HG02588 (cell line): ENCODE measurements around the gene ABCB11.
"Not testable (repeated sequence)": the region's sequence is repeated elsewhere in the genome, so short reads cannot be mapped to it uniquely, and the experiment has no call there.

Experiments used
- ATAC-seq: cut with Tn5 transposase; IDR thresholded peaks from one replicate; pipeline ENCODE4 v1.9.1; 2021; ENCODE audit warnings: mild to moderate bottlenecking, moderate library complexity; ENCODE audit not compliant: unreplicated experiment

ABCB11 gene

GRCh38 chr2:168939918-168940317, 91.2 kb downstream of the ABCB11 start:
- ATAC-seq = peak; percentile 60

GRCh38 chr2:168939061-168939460, 92.1 kb downstream of the ABCB11 start:
- no peak for ATAC-seq

GRCh38 chr2:168935810-168936581, 95.1 kb downstream of the ABCB11 start:
- ATAC-seq = no peak

- ATAC-seq = no peak
These were observed 96.3 kb downstream of the ABCB11 start for GRCh38 chr2:168934826-168935225.

- ATAC-seq = not testable (repeated sequence)
These were observed 99.0 kb downstream of the ABCB11 start for GRCh38 chr2:168932174-168932573.

DNA sequence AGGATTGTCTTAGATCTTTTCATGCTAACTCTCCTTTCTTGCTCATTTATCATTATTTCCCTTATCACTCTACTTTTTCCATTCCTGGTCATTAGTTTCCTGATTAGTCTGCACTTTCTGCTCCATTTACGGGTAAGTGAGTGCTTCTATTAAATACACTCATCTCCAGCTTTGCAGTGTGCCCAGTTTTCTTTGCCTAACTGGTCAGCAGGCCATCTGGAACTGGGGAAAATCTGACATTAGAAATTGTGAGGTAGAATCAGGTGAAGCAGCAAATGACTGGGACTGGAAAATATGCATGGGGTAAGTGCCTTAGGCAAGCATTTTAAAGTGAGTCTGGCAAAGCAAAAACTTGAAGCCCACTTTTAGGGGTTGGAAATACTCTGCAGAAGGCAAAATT, 100.9 kb downstream of the ABCB11 start:
- ATAC-seq = no peak

DNA sequence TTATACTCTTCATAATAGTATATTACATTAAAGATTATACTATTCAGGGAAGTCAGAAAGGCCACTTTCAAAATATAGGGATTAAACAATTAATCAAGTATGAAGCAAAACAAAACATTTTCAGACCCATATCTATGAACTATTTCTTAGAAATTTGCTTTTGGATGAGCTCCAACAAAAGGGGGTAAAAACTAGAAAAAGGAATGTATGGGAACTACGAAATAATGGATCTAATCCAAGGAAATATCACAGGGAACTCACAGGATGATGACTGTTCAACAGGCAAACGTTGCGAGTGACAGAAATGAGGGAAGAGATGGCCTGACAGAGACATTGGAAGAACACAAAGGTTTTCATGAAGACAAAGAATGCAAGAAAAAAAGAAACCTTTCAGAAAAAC, 102.1 kb downstream of the ABCB11 start:
- ATAC-seq = no peak

GRCh38 chr2:168928113-168928831, 102.9 kb downstream of the ABCB11 start:
- no peak for ATAC-seq

DNA sequence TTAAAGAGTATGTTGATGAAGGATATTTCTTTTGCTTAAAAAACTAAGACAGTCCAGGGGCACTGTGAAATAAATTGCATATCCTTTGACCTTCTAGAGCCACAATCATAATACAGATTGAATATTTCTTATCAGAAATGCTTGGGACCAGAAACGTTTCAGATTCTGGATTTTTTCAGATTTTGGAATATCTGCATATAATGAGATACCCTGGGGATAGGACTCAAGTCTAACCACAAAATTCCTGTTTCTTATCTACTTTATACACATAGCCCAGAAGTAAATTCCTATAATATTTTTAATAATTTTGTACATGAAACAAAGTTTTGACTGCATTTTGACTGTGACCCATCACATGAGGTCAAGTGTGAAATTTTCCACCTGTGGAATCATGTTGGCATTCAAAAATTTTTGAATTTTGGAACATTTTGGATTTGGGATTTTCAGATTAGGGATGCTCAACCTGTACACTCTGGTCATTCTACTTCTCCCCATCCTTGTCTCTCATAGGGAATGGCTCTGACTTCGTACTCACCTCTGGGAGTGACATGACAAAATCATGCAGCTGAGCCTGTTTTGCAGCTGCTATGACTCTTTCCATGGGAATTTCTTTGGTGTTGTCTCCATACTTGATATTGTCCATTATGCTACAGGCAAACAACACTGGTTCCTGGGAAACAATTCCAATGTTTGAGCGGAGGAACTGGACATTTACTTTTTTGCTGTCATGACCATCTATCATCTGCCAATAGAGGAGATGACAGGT, 104.3 kb downstream of the ABCB11 start:
- no peak for ATAC-seq

GRCh38 chr2:168920504-168921157, 110.5 kb downstream of the ABCB11 start:
- no peak for ATAC-seq

- ATAC-seq = no peak
These were observed 114.8 kb downstream of the ABCB11 start for GRCh38 chr2:168916331-168916675.

GRCh38 chr2:168915441-168916330, 115.4 kb downstream of the ABCB11 start:
- ATAC-seq = no peak

GRCh38 chr2:168913495-168913894, 117.6 kb downstream of the ABCB11 start:
- ATAC-seq = no peak

DNA sequence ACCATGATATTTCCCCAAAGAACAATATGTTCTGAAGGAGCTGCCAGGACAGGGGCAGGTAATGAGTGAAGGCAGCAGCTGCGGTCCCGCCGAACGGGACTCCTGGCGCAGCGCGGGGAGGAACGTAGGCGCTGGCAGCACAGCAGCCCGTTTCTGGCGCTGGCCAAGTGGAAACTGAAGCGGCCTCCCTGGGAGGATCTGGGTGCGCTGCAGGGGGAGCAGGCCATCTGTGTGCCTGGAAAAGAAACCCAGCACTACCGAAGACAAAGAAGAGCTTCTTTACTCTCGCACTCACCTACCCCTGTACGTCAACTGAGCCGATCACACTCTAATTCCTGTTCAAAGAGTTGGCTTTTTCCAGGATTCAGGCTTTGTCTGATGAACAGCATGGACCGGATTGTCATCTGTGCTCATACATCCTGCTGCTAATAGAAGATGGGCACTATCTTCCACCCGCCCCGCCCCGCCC, 118.2 kb downstream of the ABCB11 start:
- no peak for ATAC-seq

GRCh38 chr2:168912466-168912865, 118.7 kb downstream of the ABCB11 start:
- no peak for ATAC-seq

DNA sequence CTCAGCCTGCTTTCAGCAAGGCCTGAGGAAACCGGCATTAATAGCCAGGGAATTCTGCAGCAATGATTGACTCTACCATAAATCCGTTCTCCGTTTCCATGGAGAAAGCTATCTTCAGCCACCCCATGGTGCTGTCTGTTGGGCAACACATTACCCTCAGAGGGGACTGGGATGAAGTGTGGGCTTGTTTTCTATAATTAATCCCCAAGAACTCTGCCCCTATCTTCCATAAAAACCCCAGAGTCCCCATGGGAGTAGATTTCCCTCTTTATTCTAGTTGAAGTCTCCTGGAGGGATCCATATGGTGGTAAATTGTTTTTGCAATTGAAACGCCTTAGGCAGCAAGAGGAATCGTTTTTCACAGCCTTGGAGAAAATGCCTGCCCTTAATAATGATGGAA, 120.8 kb downstream of the ABCB11 start:
- ATAC-seq = no peak

DNA sequence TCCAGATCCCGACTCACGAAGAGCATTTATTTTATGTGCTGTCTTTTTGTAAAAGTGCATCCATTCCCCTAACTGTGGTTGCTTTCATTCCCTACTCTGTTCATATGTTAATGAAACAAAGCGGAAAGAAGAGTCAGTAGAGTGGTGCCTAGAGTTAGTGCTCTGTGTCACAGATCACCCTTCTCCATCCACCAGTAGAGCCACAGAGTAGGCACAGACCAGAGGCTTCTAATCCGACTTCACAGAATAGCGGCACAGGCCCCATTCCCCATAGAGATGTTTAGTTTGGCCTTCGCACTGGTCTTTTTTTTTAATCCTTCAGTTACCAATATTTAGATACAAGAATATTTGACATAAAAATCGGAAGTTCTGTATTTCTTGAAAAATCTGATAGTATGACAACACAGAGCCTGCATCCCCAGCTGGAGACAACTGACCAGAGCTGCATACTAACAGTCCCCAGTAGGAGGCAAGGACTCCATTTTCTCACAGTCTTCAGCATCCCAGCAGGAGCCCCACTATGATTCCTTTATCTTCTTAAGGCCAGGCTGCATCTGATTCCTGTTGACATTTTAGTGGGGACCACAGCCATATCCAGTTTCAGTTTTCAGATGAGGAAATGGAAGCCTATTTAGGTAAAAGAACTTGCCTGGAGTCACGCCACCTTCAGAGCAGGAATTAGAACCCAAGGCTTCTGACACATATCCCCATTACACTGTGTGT, 123.0 kb downstream of the ABCB11 start:
- ATAC-seq = no peak

DNA sequence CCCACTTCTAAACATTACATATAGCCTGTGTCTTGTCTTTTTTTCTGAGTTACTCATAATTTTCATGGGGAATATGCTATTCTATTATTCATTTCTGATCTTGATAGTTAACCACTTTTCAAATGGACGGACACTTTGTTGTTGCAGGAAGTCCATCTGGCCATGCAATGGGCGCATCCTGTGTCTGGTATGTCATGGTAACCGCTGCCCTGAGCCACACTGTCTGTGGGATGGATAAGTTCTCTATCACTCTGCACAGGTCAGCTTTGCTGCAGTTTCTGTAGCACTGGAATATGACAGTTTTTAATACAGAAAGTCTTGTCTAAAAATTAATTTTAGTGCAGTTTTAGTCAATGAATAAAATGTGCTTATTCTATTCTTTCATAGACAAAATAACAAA, 126.8 kb downstream of the ABCB11 start:
- ATAC-seq = no peak

- no peak for ATAC-seq
These were observed 127.2 kb downstream of the ABCB11 start for GRCh38 chr2:168903888-168904287.
